Suprapubic skin (tissue), 4 donors: ENCODE results near the gene CTDSP2.

Source experiments
- CTCF ChIP-seq, 2 donors: fragments of 200-600 bp in 1 of 2; fragments of 450-650 bp in 1 of 2; sonication (generic) in 1 of 2; IDR thresholded peaks; one replicate each; pipeline ENCODE4 v1.5.1; 2016 to 2019; ENCODE audit warnings: antibody characterized with exemption in 2 of 2, mild to moderate bottlenecking in 1 of 2, moderate library complexity in 1 of 2
- EP300 ChIP-seq: sonication (generic); formaldehyde crosslinking; IDR thresholded peaks from one replicate; pipeline ENCODE4 v1.6.1; 2017; ENCODE audit warnings: antibody characterized with exemption
- POLR2A ChIP-seq, 2 donors: fragments of 450-650 bp; IDR thresholded peaks; one replicate each; pipeline ENCODE4 v1.6.1; 2017; ENCODE audit warnings: antibody characterized with exemption in 2 of 2, mild to moderate bottlenecking in 2 of 2, moderate library complexity in 2 of 2
- POLR2AphosphoS5 ChIP-seq, 3 donors: sonication (generic); formaldehyde crosslinking; IDR thresholded peaks; one replicate each; pipeline ENCODE4 v1.6.1; 2017; ENCODE audit warnings: antibody characterized with exemption in 3 of 3

GRCh38 chr12:57813111-57813970 is 33.2 kb downstream of the CTDSP2 start:
- TF ChIP-seq CTCF (IDR thresholded peaks at IDR 0.05) (no peak), POLR2A (IDR thresholded peaks at IDR 0.05) (no peak), POLR2AphosphoS5 (IDR thresholded peaks at IDR 0.05) (no peak), EP300 (no peak)
